ENCODE measurements around the gene PWWP2B. TPM values are rescaled to one million over a fixed set of nuclear protein-coding genes. Genes with fewer than 3 reads are reported as not detected.

PWWP2B gene
- total RNA-seq, 1 donor: 8.2 TPM

DNA sequence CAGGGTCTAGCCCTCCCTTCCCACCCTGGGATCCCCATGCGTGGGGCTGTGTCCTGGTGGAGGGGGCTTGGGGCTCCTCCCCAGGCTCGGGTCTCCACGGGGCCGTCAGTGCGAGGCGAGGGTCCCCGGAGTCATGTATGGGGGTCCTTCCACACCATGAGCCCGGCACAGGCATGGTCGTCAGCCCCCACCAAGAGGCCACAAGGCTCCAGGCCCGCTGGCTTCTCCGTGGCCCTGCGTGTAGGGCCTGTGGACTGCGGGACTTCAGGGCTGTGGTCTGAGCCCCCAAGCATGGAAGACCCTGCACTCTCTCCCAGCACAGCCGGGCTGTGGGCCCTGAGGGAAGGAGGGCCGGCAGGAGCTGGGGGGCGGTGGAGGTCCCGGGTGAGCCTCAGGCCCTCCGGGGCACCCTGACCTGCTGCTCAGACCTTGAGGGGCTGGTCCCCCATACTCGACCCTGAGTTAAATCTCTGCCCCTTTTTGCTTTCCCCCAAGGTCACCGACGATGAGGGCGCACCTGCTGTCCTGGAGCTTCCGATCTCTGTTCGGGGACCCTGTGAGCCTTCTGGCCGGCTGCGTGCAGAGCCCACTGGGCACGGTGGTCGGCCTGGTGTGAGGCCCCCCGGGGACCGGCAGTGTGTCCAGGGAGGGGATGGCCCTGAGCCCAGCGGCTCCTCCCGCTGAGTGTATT lies 19.7 kb downstream of the PWWP2B start:
- TF ChIP-seq, protein P1, sequence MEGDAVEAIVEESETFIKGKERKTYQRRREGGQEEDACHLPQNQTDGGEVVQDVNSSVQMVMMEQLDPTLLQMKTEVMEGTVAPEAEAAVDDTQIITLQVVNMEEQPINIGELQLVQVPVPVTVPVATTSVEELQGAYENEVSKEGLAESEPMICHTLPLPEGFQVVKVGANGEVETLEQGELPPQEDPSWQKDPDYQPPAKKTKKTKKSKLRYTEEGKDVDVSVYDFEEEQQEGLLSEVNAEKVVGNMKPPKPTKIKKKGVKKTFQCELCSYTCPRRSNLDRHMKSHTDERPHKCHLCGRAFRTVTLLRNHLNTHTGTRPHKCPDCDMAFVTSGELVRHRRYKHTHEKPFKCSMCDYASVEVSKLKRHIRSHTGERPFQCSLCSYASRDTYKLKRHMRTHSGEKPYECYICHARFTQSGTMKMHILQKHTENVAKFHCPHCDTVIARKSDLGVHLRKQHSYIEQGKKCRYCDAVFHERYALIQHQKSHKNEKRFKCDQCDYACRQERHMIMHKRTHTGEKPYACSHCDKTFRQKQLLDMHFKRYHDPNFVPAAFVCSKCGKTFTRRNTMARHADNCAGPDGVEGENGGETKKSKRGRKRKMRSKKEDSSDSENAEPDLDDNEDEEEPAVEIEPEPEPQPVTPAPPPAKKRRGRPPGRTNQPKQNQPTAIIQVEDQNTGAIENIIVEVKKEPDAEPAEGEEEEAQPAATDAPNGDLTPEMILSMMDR (IDR thresholded peaks at IDR 0.05; ENCODE audit: insufficient read depth, low read depth, low read length): no peak
- no peak for DNase-seq (ENCODE audit: low read depth)

DNA sequence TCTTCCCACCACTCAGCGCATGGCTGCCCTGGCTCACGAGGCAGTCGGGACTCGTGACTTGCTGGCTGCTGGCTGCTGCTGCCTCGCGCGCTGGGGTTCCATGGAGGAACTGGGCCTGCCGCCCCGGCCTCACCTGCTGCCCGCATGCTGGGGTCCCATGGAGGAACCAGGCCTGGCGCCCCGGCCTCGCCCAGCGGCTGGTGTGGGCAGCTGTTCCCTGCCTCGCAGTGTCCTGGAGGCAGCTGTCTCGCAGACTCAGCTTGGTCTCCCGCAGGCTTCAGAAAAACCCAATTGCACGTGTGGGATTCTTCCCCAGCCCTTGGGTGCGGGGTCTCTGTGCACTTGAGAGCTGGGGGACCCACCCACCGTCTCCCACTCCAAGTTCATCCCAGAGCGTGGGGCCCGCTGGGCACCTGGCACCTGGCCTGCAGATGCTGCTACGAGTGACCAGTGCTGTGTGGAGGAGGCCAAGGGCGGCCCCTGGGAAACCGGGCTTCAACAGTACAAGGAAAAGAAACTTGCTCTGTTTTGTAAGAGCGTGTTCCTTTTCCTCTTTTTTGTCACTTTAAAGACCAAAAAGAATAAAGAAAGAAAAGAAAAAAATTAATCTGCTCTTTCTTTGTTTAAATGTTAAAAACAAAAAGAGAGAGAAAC lies 20.4 kb downstream of the PWWP2B start:
- no peak for DNase-seq (ENCODE audit: low read depth)
- TF ChIP-seq, protein P1 (IDR thresholded peaks at IDR 0.05; ENCODE audit: insufficient read depth, low read depth, low read length): no peak
- H3K4me3 ChIP-seq (ENCODE audit: low read depth, low read length): no peak overlapping the region

More for the DNA sequence above, 19.7 kb downstream of the PWWP2B start:
- H3K4me3 ChIP-seq (ENCODE audit: low read depth, low read length): no peak overlapping the region

DNA sequence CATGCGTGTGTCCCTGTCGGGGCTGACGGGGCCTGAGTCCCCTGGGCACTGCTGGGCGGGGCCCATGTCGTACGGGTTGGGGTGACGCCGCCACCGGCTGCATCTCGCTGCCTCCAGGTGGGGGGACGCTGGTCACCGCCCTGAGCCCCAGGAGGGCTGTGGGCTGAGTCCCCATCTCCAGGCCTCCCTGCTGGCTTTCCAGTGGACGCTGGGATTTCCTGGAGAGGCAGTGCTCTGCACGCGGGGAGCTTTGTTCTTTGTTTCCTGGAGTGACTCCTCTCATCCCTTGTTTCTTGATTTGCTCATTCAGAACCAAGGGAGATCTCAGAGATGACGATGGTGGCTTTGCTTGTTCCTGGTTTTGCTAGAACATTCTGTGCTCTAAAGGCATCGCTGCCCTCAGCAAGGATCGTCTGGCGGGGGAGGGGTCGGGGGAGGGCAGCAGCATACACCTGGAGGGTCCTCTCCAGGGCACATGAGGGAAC lies 21.0 kb downstream of the PWWP2B start:
- H3K4me3 ChIP-seq (ENCODE audit: low read depth, low read length): no peak overlapping the region
- DNase-seq (ENCODE audit: low read depth): no peak
- TF ChIP-seq, protein P1 (IDR thresholded peaks at IDR 0.05; ENCODE audit: insufficient read depth, low read depth, low read length): no peak

DNA sequence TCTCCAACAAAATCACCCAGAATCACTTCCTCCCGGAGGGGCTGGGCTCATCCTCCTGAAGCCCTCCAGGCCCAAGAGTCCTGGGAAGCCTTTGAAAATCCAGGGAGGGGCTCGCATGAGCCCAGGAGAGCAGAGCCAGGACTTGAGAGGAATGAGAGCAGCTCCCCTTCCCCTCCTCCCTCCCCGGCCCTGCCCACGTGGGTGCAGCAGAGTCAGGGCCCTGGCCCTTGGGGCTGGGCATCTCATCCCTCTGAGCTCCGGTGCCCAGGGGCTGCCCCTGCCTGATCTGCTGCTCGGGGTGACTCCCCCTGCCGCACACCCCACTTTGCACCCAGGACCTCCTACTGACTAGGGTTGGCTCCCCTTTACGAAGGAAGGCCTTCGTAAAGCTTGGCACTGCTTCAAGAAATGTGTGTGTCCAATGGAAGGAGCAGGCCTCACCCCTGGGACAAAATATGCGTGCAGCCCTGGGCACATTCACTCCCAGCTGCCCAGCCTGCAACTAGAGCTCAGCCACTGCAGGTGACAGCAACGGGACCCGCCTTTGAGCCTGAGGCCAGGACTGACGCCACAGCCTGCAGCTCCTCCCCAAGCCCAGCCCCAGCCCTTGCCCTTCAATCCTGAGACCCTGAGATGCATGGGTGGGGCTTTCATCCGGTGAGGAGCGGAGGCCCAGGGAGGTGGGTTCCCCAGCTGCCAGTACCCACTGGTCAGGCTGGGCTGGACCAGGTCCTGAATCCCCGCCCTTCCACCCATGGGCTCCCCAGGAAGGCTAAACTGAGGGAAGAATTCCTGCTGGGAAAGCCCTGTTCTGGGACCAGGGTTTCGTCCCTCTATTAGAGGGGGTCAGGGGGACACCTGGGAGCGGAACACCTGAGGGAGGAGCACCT lies 21.8 kb downstream of the PWWP2B start:
- TF ChIP-seq, protein P1 (IDR thresholded peaks at IDR 0.05; ENCODE audit: insufficient read depth, low read depth, low read length): no peak
- no peak overlapping the region for H3K4me3 ChIP-seq (ENCODE audit: low read depth, low read length)
- DNase-seq (ENCODE audit: low read depth): no peak

DNA sequence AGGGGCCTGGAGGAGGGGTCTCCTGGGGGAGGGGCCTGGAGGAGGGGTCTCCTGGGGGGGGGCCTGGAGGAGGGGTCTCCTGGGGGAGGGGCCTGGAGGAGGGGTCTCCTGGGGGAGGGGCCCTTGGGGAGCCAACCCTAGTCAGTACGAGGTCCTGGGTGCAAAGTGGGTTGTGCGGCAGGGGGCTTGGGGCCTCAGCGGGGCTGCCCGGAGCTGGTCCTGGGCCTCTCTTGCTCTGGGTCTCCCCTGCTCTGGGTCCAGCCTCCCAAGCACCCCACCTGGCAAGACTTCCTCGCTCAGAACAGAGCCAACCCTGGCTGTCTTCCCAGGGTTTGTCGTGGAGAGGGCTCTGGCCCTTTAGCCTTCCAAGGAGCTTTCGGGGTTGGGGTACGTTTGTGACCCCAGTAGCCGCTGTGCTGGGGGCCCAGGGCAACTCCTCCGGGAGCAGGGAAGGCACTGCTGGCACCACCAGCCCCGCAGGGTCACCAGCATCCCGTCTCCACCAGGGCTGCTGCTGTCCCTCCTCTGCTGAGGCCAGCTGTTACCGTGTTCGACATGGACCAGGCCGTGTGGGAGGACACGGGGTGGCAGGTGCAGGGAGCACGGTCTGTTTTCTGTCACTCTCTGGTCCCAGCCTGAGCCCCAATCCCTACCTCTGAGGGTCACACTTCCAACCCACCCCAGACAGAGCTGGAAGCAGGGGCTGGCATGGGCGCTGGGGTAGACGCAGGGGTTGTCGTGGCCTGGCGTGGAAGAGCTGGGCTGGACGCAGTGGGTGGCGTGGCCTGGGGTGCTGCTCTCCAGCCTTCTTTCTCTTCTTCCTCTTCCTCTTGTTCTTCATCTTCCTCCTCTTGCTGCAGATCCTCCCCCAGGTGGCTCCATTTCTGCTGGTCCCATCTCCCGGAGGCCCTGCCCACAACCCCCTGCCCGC lies 22.8 kb downstream of the PWWP2B start:
- no peak for DNase-seq (ENCODE audit: low read depth)
- no peak overlapping the region for H3K4me3 ChIP-seq (ENCODE audit: low read depth, low read length)
- TF ChIP-seq, protein P1 (IDR thresholded peaks at IDR 0.05; ENCODE audit: insufficient read depth, low read depth, low read length): no peak

Measured in fibroblast of villous mesenchyme (primary cell).